ENCODE results near the gene MLN.

DNA sequence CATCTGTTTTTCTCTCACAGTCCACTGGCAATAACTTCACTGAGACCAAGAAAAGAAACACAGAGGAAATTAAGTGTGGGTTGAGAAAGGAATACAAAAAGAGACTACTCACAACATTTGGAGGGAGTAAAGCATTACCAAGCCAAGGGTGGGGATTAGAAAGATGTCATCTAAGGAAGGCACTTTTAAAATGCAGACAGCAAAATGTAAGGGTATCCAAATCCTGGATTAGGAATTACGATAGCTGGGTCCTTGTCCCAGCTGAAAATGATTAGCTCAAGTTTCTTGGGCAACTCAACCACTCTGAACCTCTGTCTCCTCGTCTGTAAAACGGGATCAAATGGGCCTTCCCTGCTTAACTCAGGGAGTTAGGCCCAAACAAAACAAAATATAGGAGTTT is 17.1 kb downstream of the MLN start:
- TF ChIP-seq POLR2AphosphoS5 (IDR thresholded peaks at IDR 0.05; ENCODE audit: low read depth, low read length) (no peak), POLR2A (IDR thresholded peaks at IDR 0.05; ENCODE audit: low read depth, low read length) (no peak), TAF1 (IDR thresholded peaks at IDR 0.05; ENCODE audit: borderline replicate concordance, low read depth, low read length) (no peak)
